WI38 (cell line): Measurements from ENCODE around the gene COMMD3.

Experiments
- H3K4me3 ChIP-seq: 2 replicates; pipeline ENCODE4 v1.5.1; 2011; ENCODE audit warnings: low read depth, mild to moderate bottlenecking, control low read depth, low read length
- CTCF ChIP-seq: IDR thresholded peaks from 2 replicates; pipeline ENCODE4 v1.5.1; 2012; ENCODE audit warnings: low read depth, mild to moderate bottlenecking, control low read depth, low read length

COMMD3 gene

DNA sequence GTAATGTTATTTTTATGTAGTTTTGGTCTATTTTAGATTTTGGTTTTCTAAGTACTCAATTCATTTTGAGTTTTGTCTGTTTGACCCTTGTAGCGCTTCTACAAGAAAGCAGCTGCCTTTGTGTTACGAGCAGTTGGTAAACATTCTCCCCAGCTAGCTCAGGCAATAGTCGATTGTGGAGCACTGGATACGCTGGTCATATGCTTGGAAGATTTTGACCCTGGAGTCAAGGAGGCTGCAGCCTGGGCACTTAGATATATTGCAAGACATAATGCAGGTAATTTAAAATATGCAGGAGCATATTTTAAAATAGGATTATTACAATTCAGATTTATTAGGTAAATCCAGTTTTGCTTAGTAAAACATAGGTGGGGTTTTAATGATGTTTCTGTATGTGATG lies 52.2 kb downstream of the COMMD3 start:
- no peak overlapping the region for H3K4me3 ChIP-seq
- TF ChIP-seq CTCF, result no peak

DNA sequence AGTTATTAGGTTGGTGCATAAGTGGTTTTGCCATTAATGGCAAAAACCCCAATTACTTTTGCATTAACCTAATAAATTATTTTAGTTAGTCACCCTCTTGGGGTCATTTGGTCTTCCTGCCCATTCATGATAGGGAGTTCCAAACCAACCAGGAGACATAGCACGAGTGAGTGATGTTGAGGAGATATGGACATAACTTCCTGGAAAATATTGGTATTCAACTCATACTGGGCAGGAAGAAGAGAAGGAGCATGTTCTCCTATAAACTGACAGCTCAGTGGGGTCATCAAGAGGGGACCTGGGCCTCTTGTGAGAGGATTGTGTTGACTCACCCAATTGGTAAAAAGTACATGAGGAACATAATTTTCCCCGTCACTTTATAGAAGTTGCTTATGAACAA lies 52.8 kb downstream of the COMMD3 start:
- H3K4me3 ChIP-seq, result no peak overlapping the region
- no peak for TF ChIP-seq CTCF

DNA sequence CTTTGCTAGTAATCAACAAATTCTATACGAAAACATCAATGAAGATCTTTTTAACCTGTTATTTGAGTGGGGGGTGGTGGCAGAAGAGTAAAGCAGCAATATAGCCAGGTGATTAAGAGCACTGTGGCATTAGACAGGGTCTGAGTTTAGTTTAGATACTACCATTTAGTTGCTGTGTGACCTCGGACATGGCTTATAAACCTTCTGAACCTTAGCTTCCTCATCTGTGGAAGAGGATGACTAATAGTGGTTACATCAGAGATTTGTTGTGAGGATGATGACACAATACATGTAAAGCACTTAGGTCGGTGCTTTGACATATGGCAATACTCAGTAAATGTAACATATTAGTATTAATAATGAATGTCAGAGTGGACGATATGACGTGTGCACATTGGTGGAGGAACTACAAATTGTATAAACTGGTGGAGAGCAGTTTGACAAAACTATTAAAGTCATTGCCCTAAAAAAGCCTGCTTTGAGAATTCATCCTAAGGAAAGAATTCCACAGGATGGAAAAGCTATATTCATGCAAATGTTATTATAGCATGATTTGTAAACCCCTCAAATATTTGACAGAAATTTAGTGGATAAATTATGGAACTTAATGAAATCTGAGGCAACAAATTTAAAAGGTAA lies 53.4 kb downstream of the COMMD3 start:
- no peak for TF ChIP-seq CTCF
- H3K4me3 ChIP-seq, result no peak overlapping the region
